Tibial nerve (tissue), 4 donors: Measurements from ENCODE around the gene POPDC2. TPM values are rescaled to one million over a fixed set of nuclear protein-coding genes. Genes with fewer than 3 reads are reported as not detected.

Source experiments
- DNase-seq, 2 donors: peaks; one replicate each; pipeline ENCODE4 v3.0.0-alpha.2; 2019; ENCODE audit warnings: low spot score in 2 of 2
- H3K27ac ChIP-seq, 4 donors: fragments of 200-600 bp; sonication (generic) in 3 of 4; one replicate each; pipeline ENCODE4 v1.5.1; 2017 to 2019; ENCODE audit warnings: mild to moderate bottlenecking in 1 of 4
- H3K27me3 ChIP-seq, 2 donors: fragments of 200-600 bp; sonication (generic) in 1 of 2; one replicate each; pipeline versions ENCODE4 v1.5.1 to v1.6.0; 2017 to 2019
- H3K36me3 ChIP-seq, 3 donors: fragments of 200-600 bp; sonication (generic); one replicate each; pipeline ENCODE4 v1.5.1; 2018 to 2019
- H3K4me1 ChIP-seq, 4 donors: fragments of 200-600 bp; sonication (generic) in 3 of 4; one replicate each; pipeline ENCODE4 v1.5.1; 2017 to 2019
- H3K4me3 ChIP-seq, 4 donors: fragments of 200-600 bp; sonication (generic) in 3 of 4; one replicate each; pipeline ENCODE4 v1.5.1; 2017 to 2019; ENCODE audit warnings: mild to moderate bottlenecking in 1 of 4, moderate library complexity in 1 of 4
- H3K9me3 ChIP-seq, 4 donors: fragments of 200-600 bp; sonication (generic) in 3 of 4; one replicate each; pipeline ENCODE4 v1.5.1; 2017 to 2019
- CTCF ChIP-seq, 5 experiments: fragments of 200-600 bp in 3 of 5; fragments of 450-650 bp in 2 of 5; sonication (generic) in 3 of 5; IDR thresholded peaks; one replicate each; pipeline ENCODE4 v1.5.1; 2016 to 2019; ENCODE audit warnings: antibody characterized with exemption in 5 of 5, mild to moderate bottlenecking in 3 of 5, moderate library complexity in 2 of 5
- EP300 ChIP-seq, 2 donors: sonication (generic); formaldehyde crosslinking; IDR thresholded peaks; one replicate each; pipeline ENCODE4 v1.6.1; 2017; ENCODE audit warnings: antibody characterized with exemption in 2 of 2, mild to moderate bottlenecking in 1 of 2
- POLR2A ChIP-seq, 2 donors: fragments of 450-650 bp; IDR thresholded peaks; one replicate each; pipeline ENCODE4 v1.6.1; 2017; ENCODE audit warnings: antibody characterized with exemption in 2 of 2, mild to moderate bottlenecking in 2 of 2, moderate library complexity in 2 of 2
- WGBS, 2 donors: methylation state at CpG; one replicate each; pipeline ENCODE4 v1.1.5; 2018; 5-methylcytosine and 5-hydroxymethylcytosine counted together
- total RNA-seq, 4 donors: library from RNA; depleted of rRNA; stranded (reverse); fragments of >200 nt; gene quantifications; one replicate each; pipeline ENCODE4 v1.1.0, GENCODE V29; 2016

POPDC2 gene
- total RNA-seq, 4 donors from 2014 or later, result 0.90 to 3.3 (median 2.5) TPM

GRCh38 chr3:119700920-119701734 is 40.7 kb upstream of the POPDC2 start:
- 86 to 92% methylated on average over 9 to 22 of the region's 22 CpGs for WGBS, 2 donors
- H3K4me1 ChIP-seq, result peaks cover 0 to 23% (median 0%) of the 10 kb centered on the region in 4 donors
- H3K27me3 ChIP-seq, result no peaks in the 10 kb centered on the region
- no peak for DNase-seq
- no peaks in the 10 kb centered on the region for H3K9me3 ChIP-seq
- TF ChIP-seq CTCF (IDR thresholded peaks at IDR 0.05), result no peak
- H3K4me3 ChIP-seq, result no peak overlapping the region
- H3K36me3 ChIP-seq, result no peaks in the 10 kb centered on the region
- no peak overlapping the region for H3K27ac ChIP-seq

DNA sequence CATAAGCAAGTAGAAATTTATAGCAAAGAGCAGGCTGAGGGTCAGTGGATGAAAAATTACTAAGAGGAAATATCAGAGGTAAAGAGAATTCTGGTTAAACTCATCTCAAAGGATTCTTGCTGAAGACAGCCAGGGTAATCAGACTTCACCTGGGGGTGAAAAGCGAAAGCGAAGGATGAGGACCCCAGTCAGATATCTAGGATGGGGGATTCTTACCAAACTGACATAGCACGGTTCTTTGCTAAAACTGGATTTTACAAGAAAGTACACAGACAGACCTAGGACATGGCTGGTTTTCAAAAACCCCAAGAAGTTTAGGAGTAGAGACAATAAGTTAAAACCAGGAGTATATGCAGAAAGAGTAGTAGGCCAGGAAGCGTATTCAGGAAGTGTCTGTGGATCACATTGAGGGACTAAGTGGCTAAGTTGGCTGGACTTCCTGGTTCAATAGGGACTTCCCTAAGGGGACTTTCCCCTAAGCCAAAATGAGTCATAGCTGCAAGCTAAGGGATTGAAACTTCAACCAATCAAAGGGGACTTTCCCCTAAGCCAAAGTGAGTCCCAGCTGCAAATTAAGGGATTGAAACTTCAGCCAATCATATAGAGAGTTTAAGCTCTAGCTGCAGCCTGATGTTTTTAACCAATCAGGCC is 40.0 kb upstream of the POPDC2 start:
- H3K4me1 ChIP-seq, result peaks cover 0 to 23% (median 0%) of the 10 kb centered on the region in 4 donors
- H3K36me3 ChIP-seq, result no peaks in the 10 kb centered on the region
- no peak overlapping the region for H3K4me3 ChIP-seq
- no peaks in the 10 kb centered on the region for H3K27me3 ChIP-seq
- DNase-seq, result no peak
- 84 to 95% methylated on average over 4 of the region's 4 CpGs for WGBS, 2 donors
- no peaks in the 10 kb centered on the region for H3K9me3 ChIP-seq
- no peak overlapping the region for H3K27ac ChIP-seq
- no peak for TF ChIP-seq CTCF (IDR thresholded peaks at IDR 0.05)
- no peak for TF ChIP-seq POLR2A (IDR thresholded peaks at IDR 0.05)
- TF ChIP-seq EP300 (IDR thresholded peaks at IDR 0.05), result no peak

GRCh38 chr3:119697394-119697793 is 37.0 kb upstream of the POPDC2 start:
- H3K27ac ChIP-seq, result no peak overlapping the region
- no peaks in the 10 kb centered on the region for H3K9me3 ChIP-seq
- WGBS, 2 donors, result 85 to 87% methylated on average over 5 of the region's 5 CpGs
- TF ChIP-seq EP300 (IDR thresholded peaks at IDR 0.05), result no peak
- no peak for TF ChIP-seq CTCF (IDR thresholded peaks at IDR 0.05)
- no peak for TF ChIP-seq POLR2A (IDR thresholded peaks at IDR 0.05)
- H3K36me3 ChIP-seq, result no peaks in the 10 kb centered on the region
- H3K4me1 ChIP-seq, result peaks cover 0 to 8% (median 0%) of the 10 kb centered on the region in 4 donors
- H3K4me3 ChIP-seq, result no peak overlapping the region
- DNase-seq, result no peak
- H3K27me3 ChIP-seq, result no peaks in the 10 kb centered on the region

GRCh38 chr3:119695480-119695879 is 35.1 kb upstream of the POPDC2 start:
- no peak overlapping the region for H3K27ac ChIP-seq
- DNase-seq, result no peak
- H3K4me3 ChIP-seq, result no peak overlapping the region
- 92 to 93% methylated on average over 2 of the region's 2 CpGs for WGBS, 2 donors
- no peaks in the 10 kb centered on the region for H3K4me1 ChIP-seq
- TF ChIP-seq POLR2A (IDR thresholded peaks at IDR 0.05) (no peak), EP300 (IDR thresholded peaks at IDR 0.05) (no peak)
- no peaks in the 10 kb centered on the region for H3K27me3 ChIP-seq
- no peaks in the 10 kb centered on the region for H3K9me3 ChIP-seq
- no peaks in the 10 kb centered on the region for H3K36me3 ChIP-seq

- H3K4me3 ChIP-seq, result no peak overlapping the region
- H3K36me3 ChIP-seq, result no peaks in the 10 kb centered on the region
- H3K9me3 ChIP-seq, result no peaks in the 10 kb centered on the region
- 43 to 46% methylated on average over 4 of the region's 4 CpGs for WGBS, 2 donors
- no peaks in the 10 kb centered on the region for H3K27me3 ChIP-seq
- no peak for DNase-seq
- peak in 4 of 5 experiments; percentile 12 to 37 (median 36) for TF ChIP-seq CTCF (IDR thresholded peaks at IDR 0.05)
- no peak for TF ChIP-seq EP300 (IDR thresholded peaks at IDR 0.05)
- TF ChIP-seq POLR2A (IDR thresholded peaks at IDR 0.05), result no peak
- no peaks in the 10 kb centered on the region for H3K4me1 ChIP-seq
- no peak overlapping the region for H3K27ac ChIP-seq
Observed at GRCh38 chr3:119690043-119690656, 29.8 kb upstream of the POPDC2 start.
